Measurements from ENCODE around the gene C20orf144.

DNA sequence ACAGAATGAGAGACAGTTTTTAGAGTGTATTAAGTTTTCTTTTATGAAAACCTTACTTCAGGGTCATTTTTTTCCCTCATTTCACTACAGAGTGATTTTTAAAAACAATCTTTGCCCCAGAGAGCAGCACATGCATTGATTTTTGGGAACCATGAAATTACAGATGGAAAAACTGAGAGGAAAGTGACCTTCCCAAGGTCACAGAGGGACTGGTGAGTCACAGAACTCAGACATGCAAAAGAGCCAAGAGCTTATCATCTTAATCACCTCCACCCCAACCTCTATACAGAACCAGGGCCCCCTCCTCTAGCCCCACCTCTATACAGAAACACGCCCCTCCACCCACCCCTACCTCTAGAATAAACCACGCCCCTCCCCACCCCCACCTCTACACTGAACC, 47.3 kb downstream of the C20orf144 start:
- TF ChIP-seq, protein P1, sequence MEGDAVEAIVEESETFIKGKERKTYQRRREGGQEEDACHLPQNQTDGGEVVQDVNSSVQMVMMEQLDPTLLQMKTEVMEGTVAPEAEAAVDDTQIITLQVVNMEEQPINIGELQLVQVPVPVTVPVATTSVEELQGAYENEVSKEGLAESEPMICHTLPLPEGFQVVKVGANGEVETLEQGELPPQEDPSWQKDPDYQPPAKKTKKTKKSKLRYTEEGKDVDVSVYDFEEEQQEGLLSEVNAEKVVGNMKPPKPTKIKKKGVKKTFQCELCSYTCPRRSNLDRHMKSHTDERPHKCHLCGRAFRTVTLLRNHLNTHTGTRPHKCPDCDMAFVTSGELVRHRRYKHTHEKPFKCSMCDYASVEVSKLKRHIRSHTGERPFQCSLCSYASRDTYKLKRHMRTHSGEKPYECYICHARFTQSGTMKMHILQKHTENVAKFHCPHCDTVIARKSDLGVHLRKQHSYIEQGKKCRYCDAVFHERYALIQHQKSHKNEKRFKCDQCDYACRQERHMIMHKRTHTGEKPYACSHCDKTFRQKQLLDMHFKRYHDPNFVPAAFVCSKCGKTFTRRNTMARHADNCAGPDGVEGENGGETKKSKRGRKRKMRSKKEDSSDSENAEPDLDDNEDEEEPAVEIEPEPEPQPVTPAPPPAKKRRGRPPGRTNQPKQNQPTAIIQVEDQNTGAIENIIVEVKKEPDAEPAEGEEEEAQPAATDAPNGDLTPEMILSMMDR (IDR thresholded peaks at IDR 0.05) = no peak
- TF ChIP-seq POLR2AphosphoS5 (IDR thresholded peaks at IDR 0.05; ENCODE audit: low read depth, low read length) = no peak
